ENCODE measurements around the gene COL9A1.

GRCh38 chr6:70337743-70338105 lies 34.8 kb upstream of the COL9A1 start:
- TF ChIP-seq CTCF (IDR thresholded peaks at IDR 0.05) = no peak
- no peak for TF ChIP-seq POLR2A (IDR thresholded peaks at IDR 0.05)
